Lung (tissue), 12 donors: ENCODE measurements around the gene GPX3. TPM values are rescaled to one million over a fixed set of nuclear protein-coding genes. Genes with fewer than 3 reads are reported as not detected.

Source experiments
- ATAC-seq: fragments of 200-7000 bp; cut with Tn5 transposase; one replicate; pipeline ENCODE4 v1.9.1; 2020; ENCODE audit warnings: moderate number of reproducible peaks; ENCODE audit not compliant: insufficient read depth, low FRiP score
- DNase-seq, 3 donors: peaks; one replicate each; pipeline ENCODE4 v3.0.0-alpha.2; 2013 to 2017
- H3K27ac ChIP-seq, 2 donors: one replicate each; pipeline ENCODE4 v1.5.1; 2013; ENCODE audit warnings: mild to moderate bottlenecking in 2 of 2, moderate library complexity in 2 of 2, control low read depth in 1 of 2, inconsistent platforms in 1 of 2, low read depth in 1 of 2, low read length in 1 of 2
- H3K27me3 ChIP-seq, 3 donors: one replicate each; pipeline ENCODE4 v1.5.1; 2013; ENCODE audit warnings: low read length in 2 of 3; ENCODE audit not compliant: control insufficient read depth in 3 of 3, insufficient read depth in 3 of 3
- H3K36me3 ChIP-seq, 4 donors: one replicate each; pipeline ENCODE4 v1.5.1; 2013; ENCODE audit warnings: low read length in 4 of 4, mild to moderate bottlenecking in 1 of 4, moderate library complexity in 1 of 4; ENCODE audit not compliant: control insufficient read depth in 4 of 4, insufficient read depth in 4 of 4
- H3K4me1 ChIP-seq, 5 donors: one replicate each; pipeline ENCODE4 v1.5.1; 2013; ENCODE audit warnings: low read length in 5 of 5, mild to moderate bottlenecking in 2 of 5, moderate library complexity in 1 of 5; ENCODE audit not compliant: control insufficient read depth in 5 of 5, insufficient read depth in 5 of 5
- H3K4me3 ChIP-seq: one replicate; pipeline ENCODE4 v1.5.1; 2013; ENCODE audit warnings: mild to moderate bottlenecking, control low read depth, moderate library complexity
- H3K9ac ChIP-seq, 2 donors: one replicate each; pipeline ENCODE4 v1.5.1; 2013; ENCODE audit warnings: low read length in 2 of 2, control low read depth in 1 of 2; ENCODE audit not compliant: insufficient read depth in 1 of 2
- H3K9me3 ChIP-seq, 4 donors: one replicate each; pipeline ENCODE4 v1.5.1; 2013; ENCODE audit warnings: low read length in 3 of 4, mild to moderate bottlenecking in 1 of 4, moderate library complexity in 1 of 4; ENCODE audit not compliant: control insufficient read depth in 4 of 4, insufficient read depth in 3 of 4
- WGBS, 2 donors: extraction: QIAGEN DNeasy Blood & Tissue Kit; methylation state at CpG; one replicate each; pipeline ENCODE4 v1.1.7; 2013; 5-methylcytosine and 5-hydroxymethylcytosine counted together
- polyA plus RNA-seq, 2 donors: library from polyadenylated mRNA; stranded (reverse); fragments of 200-250 nt; gene quantifications; one replicate each; pipeline ENCODE4 v1.2.1, GENCODE V29; 2013
- total RNA-seq, 2 donors: library from RNA; depleted of rRNA in 1 of 2; stranded (reverse); fragments of >200 nt in 1 of 2; gene quantifications; one replicate each; pipeline ENCODE4 v1.2.1, GENCODE V29; 2014 to 2021
- TF ChIP-seq, protein P1 (sequence below): IDR thresholded peaks from 2 replicates; pipeline ENCODE4 v1.5.1; 2012; ENCODE audit warnings: mild to moderate bottlenecking; ENCODE audit errors: control extremely low read depth, extremely low read depth
- donor health status: control.
- donor health status: control.
- donor health status: Bipolar disorder and iron deficiency.
- donor health status: healthy.
- donor health status: DM: yes; HTN: yes; CAD: no.

GPX3 gene
- total and polyA plus RNA-seq, 4 donors, result 99.0 to 1,457 (median 826) TPM

GRCh38 chr5:151017897-151018296, 2.5 kb upstream of the GPX3 start:
- no peak overlapping the region for H3K4me3 ChIP-seq
- peaks cover 0 to 2% (median 0%) of the 10 kb centered on the region in 4 donors for H3K36me3 ChIP-seq
- ATAC-seq (no peak), DNase-seq (no peak)
- no peak overlapping the region for H3K27ac ChIP-seq
- no peaks in the 10 kb centered on the region for H3K9me3 ChIP-seq
- H3K4me1 ChIP-seq, result peaks cover 0 to 35% (median 4%) of the 10 kb centered on the region in 5 donors
- TF ChIP-seq, protein P1, sequence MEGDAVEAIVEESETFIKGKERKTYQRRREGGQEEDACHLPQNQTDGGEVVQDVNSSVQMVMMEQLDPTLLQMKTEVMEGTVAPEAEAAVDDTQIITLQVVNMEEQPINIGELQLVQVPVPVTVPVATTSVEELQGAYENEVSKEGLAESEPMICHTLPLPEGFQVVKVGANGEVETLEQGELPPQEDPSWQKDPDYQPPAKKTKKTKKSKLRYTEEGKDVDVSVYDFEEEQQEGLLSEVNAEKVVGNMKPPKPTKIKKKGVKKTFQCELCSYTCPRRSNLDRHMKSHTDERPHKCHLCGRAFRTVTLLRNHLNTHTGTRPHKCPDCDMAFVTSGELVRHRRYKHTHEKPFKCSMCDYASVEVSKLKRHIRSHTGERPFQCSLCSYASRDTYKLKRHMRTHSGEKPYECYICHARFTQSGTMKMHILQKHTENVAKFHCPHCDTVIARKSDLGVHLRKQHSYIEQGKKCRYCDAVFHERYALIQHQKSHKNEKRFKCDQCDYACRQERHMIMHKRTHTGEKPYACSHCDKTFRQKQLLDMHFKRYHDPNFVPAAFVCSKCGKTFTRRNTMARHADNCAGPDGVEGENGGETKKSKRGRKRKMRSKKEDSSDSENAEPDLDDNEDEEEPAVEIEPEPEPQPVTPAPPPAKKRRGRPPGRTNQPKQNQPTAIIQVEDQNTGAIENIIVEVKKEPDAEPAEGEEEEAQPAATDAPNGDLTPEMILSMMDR, result no peak
- no peak overlapping the region for H3K9ac ChIP-seq
- WGBS, 2 donors, result 78 to 83% methylated on average over 2 of the region's 2 CpGs
- H3K27me3 ChIP-seq, result no peaks in the 10 kb centered on the region

DNA sequence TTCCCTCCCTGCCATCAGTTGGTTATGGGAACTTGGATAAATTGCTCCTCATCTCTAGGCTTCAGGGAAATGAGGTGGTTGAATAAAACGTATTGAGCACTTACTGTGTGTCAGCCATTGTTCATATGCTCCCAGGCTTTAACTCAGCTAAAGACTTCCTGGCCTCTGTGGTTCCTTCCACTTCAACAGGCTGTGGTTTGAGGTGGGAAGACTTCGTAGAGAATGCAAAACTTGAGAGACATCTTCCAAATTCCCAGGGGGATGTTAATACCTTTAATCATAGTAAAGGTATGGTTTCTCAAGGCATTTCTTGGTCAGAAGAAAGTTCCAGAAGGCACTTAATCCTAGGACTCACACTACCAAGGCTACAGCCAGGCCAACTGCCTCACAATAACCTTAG, 1.5 kb upstream of the GPX3 start:
- no peaks in the 10 kb centered on the region for H3K9me3 ChIP-seq
- H3K4me3 ChIP-seq, result no peak overlapping the region
- no peaks in the 10 kb centered on the region for H3K27me3 ChIP-seq
- H3K9ac ChIP-seq, result no peak overlapping the region
- TF ChIP-seq, protein P1, result no peak
- H3K27ac ChIP-seq, result no peak overlapping the region
- DNase-seq, result no peak
- 35 to 62% methylated on average over 2 of the region's 2 CpGs for WGBS, 2 donors
- H3K4me1 ChIP-seq, result peaks cover 0 to 35% (median 7%) of the 10 kb centered on the region in 5 donors
- H3K36me3 ChIP-seq, result peaks cover 0 to 3% (median 0%) of the 10 kb centered on the region in 4 donors
- ATAC-seq, result no peak

DNA sequence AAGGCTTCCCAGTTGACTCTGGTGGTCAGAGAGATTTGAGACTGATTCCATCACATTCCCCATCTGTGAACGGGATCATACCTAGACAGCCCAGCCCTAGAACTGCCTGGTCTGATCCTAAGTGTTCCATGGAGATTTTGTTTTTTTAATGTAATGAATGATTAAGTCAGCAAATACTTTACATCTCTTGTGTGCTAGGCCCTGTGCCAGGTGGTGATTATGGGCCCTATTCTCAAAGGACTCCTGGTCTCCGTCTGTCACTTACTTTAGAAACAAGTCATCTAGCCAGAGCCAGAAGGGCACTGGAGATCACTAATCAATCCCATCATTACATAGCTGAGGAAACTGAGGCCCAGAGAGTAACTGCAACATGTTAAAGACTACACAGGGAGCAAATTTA, 1.1 kb upstream of the GPX3 start:
- no peaks in the 10 kb centered on the region for H3K27me3 ChIP-seq
- WGBS, 2 donors, result 68 to 88% methylated on average over 2 of the region's 2 CpGs

More for the DNA sequence above, 1.1 kb upstream of the GPX3 start:
- DNase-seq (no peak), ATAC-seq (no peak)
- TF ChIP-seq, protein P1, result no peak
- Histone ChIP-seq H3K4me3 (no peak overlapping the region), H3K4me1 (peaks cover 0 to 35% (median 7%) of the 10 kb centered on the region in 5 donors), H3K9me3 (no peaks in the 10 kb centered on the region), H3K9ac (no peak overlapping the region), H3K36me3 (peaks cover 0 to 4% (median 0%) of the 10 kb centered on the region in 4 donors), H3K27ac (no peak overlapping the region)
